GM23338 (cell line): Measurements from ENCODE around the gene ATP5PB. TPM values are rescaled to one million over a fixed set of nuclear protein-coding genes. Genes with fewer than 3 reads are reported as not detected.

Experiments
- ATAC-seq: fragments of 200-7000 bp; cut with Tn5 transposase; 3 replicates; pipeline ENCODE4 v1.9.1; 2020
- DNase-seq: peaks from one replicate; pipeline ENCODE4 v3.0.0-alpha.2; 2015; ENCODE audit warnings: low spot score
- H2AFZ ChIP-seq: fragments of 200-600 bp; sonication (generic); 2 replicates; pipeline ENCODE4 v1.8.0; 2016; ENCODE audit warnings: antibody characterized with exemption, mild to moderate bottlenecking, moderate library complexity
- H3F3A ChIP-seq: fragments of 200-600 bp; sonication (generic); replicated peaks from 2 replicates; pipeline ENCODE4 v1.8.0; 2017; ENCODE audit warnings: antibody characterized with exemption, mixed run types, low read depth
- H3K27ac ChIP-seq: fragments of 200-600 bp; sonication (generic); 2 replicates; pipeline ENCODE4 v1.6.1; 2016; ENCODE audit warnings: low read depth
- H3K27me3 ChIP-seq: fragments of 200-600 bp; sonication (generic); 2 replicates; pipeline ENCODE4 v1.8.0; 2016; ENCODE audit warnings: mild to moderate bottlenecking, mixed run types, moderate library complexity; ENCODE audit not compliant: insufficient read depth
- H3K36me3 ChIP-seq: fragments of 200-600 bp; sonication (generic); 2 replicates; pipeline ENCODE4 v1.8.0; 2016; ENCODE audit warnings: mild to moderate bottlenecking; ENCODE audit not compliant: insufficient read depth
- H3K4me1 ChIP-seq: fragments of 200-600 bp; sonication (generic); 2 replicates; pipeline ENCODE4 v1.8.0; 2016; ENCODE audit warnings: mild to moderate bottlenecking, moderate library complexity; ENCODE audit not compliant: insufficient read depth
- H3K4me2 ChIP-seq: fragments of 200-600 bp; sonication (generic); 2 replicates; pipeline ENCODE4 v1.7.1; 2017; ENCODE audit warnings: mixed run types
- H3K4me3 ChIP-seq: fragments of 200-600 bp; sonication (generic); 2 replicates; pipeline ENCODE4 v1.6.1; 2016; ENCODE audit warnings: mixed run types
- H3K79me2 ChIP-seq: fragments of 200-600 bp; sonication (generic); replicated peaks from 2 replicates; pipeline ENCODE4 v1.8.0; 2017; ENCODE audit warnings: mild to moderate bottlenecking; ENCODE audit not compliant: insufficient read depth
- H3K9me2 ChIP-seq: fragments of 200-600 bp; sonication (generic); 2 replicates; pipeline ENCODE4 v1.8.0; 2017; ENCODE audit not compliant: insufficient read depth
- H4K20me1 ChIP-seq: fragments of 200-600 bp; sonication (generic); replicated peaks from 2 replicates; pipeline ENCODE4 v1.8.0; 2017; ENCODE audit warnings: mild to moderate bottlenecking; ENCODE audit not compliant: insufficient read depth
- H3K27ac Mint-ChIP-seq: 2 replicates; pipeline ENCODE4 v1.8.0; 2020; ENCODE audit warnings: inconsistent platforms, mild to moderate bottlenecking, moderate library complexity, mixed read lengths
- H3K27me3 Mint-ChIP-seq: 3 replicates; pipeline ENCODE4 v1.8.0; 2022; ENCODE audit warnings: low read depth, mild to moderate bottlenecking, moderate library complexity, mixed read lengths, inconsistent platforms; ENCODE audit not compliant: insufficient read depth, poor library complexity
- H3K36me3 Mint-ChIP-seq: 3 replicates; pipeline ENCODE4 v1.8.0; 2021; ENCODE audit warnings: low read depth, mild to moderate bottlenecking, inconsistent platforms, moderate library complexity, mixed read lengths
- H3K4me1 Mint-ChIP-seq: 3 replicates; pipeline ENCODE4 v1.8.0; 2020; ENCODE audit warnings: mild to moderate bottlenecking, inconsistent platforms, mixed read lengths
- H3K4me3 Mint-ChIP-seq: 3 replicates; pipeline ENCODE4 v1.8.0; 2021; ENCODE audit warnings: moderate library complexity, mild to moderate bottlenecking, inconsistent platforms, mixed read lengths
- H3K9me3 Mint-ChIP-seq: 3 replicates; pipeline ENCODE4 v1.8.0; 2020; ENCODE audit warnings: moderate library complexity, mild to moderate bottlenecking, inconsistent platforms, mixed read lengths
- CREB1 ChIP-seq: fragments of 250-450 bp; sonication (Bioruptor Pico); IDR thresholded peaks from 2 replicates; pipeline ENCODE4 v1.5.0; 2020; ENCODE audit warnings: low read depth, mild to moderate bottlenecking, moderate library complexity
- ETS1 ChIP-seq: IDR thresholded peaks from 2 replicates; pipeline ENCODE4 v1.6.1; 2016; ENCODE audit warnings: antibody characterized with exemption
- EZH2 ChIP-seq: fragments of 200-600 bp; sonication (generic); IDR thresholded peaks from one replicate; pipeline ENCODE4 v1.8.0; 2017; ENCODE audit warnings: antibody characterized with exemption, mild to moderate bottlenecking, low read depth; ENCODE audit not compliant: unreplicated experiment
- EZH2phosphoT487 ChIP-seq: fragments of 200-600 bp; sonication (generic); IDR thresholded peaks from one replicate; pipeline ENCODE4 v1.8.1; 2018; ENCODE audit warnings: antibody characterized with exemption; ENCODE audit not compliant: unreplicated experiment
- JUNB ChIP-seq: IDR thresholded peaks from one replicate; pipeline ENCODE4 v1.6.1; 2016; ENCODE audit warnings: antibody characterized with exemption; ENCODE audit not compliant: unreplicated experiment
- NANOG ChIP-seq: IDR thresholded peaks from 2 replicates; pipeline ENCODE4 v1.6.1; 2016; ENCODE audit warnings: antibody characterized with exemption, borderline replicate concordance
- POLR2AphosphoS5 ChIP-seq: IDR thresholded peaks from 2 replicates; pipeline ENCODE4 v1.6.1; 2016; ENCODE audit warnings: antibody characterized with exemption, low read depth
- STAT1 ChIP-seq: IDR thresholded peaks from one replicate; pipeline ENCODE4 v1.6.1; 2016; ENCODE audit warnings: antibody characterized with exemption; ENCODE audit not compliant: unreplicated experiment
- ZNF114 ChIP-seq: fragments of 250-450 bp; sonication (Bioruptor Pico); IDR thresholded peaks from 2 replicates; pipeline ENCODE4 v1.5.0; 2020; ENCODE audit warnings: mild to moderate bottlenecking, moderate library complexity
- ZNF331 ChIP-seq: fragments of 250-450 bp; sonication (Bioruptor Pico); IDR thresholded peaks from 2 replicates; pipeline ENCODE4 v1.5.0; 2020; ENCODE audit warnings: low read depth, mild to moderate bottlenecking, moderate library complexity
- polyA plus RNA-seq: library from polyadenylated mRNA; unstranded; fragments of >200 nt; fragmentation: Nextera tagmentation; extraction: Ambion mirVana; gene quantifications from 2 replicates; pipeline ENCODE4 v1.2.1, GENCODE V29; 2016
- total RNA-seq: library from RNA; depleted of rRNA; stranded (reverse); fragments of >200 nt; shearing (Covaris generic); gene quantifications from 2 replicates; pipeline ENCODE4 v1.2.3, GENCODE V29; 2014
- TF ChIP-seq, protein P1 (sequence below), 2 experiments: fragments of 200-600 bp in 1 of 2; sonication (generic) in 1 of 2; conservative IDR thresholded peaks; 2 replicates each; pipeline versions ENCODE4 v1.5.1 to v1.6.1; 2016 to 2017; ENCODE audit warnings: antibody characterized with exemption in 2 of 2, low read depth in 2 of 2, mild to moderate bottlenecking in 2 of 2, moderate library complexity in 1 of 2
- TF ChIP-seq, protein P2 (sequence below): fragments of 250-450 bp; sonication (Bioruptor Pico); IDR thresholded peaks from 2 replicates; pipeline ENCODE4 v1.5.0; 2020; ENCODE audit warnings: mild to moderate bottlenecking, moderate library complexity
- TF ChIP-seq, protein P3 (sequence below): IDR thresholded peaks from one replicate; pipeline ENCODE4 v1.6.1; 2018; ENCODE audit warnings: antibody characterized with exemption; ENCODE audit not compliant: unreplicated experiment

The ATP5PB gene
- total and polyA plus RNA-seq, 2 experiments from 2014 or later, result 279 to 300 TPM

DNA sequence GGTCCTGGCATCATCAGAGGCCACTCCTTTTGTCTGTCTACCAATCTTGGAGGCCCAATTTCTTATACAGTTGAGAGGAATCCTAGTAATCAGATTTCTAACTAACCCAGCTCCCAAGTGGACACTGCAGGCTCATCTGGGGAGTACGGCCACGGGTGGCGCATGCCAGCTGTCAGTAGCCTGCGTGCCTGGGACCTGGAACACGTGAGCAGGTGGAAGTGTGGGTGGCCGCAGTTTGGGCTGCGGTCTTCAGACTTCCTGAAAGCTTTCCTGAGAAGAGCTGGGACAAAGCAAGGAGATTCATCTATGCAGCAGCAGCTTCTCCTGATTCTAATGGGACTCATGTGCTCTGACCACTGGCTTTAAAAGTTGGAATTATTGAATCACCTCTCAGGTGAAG is 41.8 kb downstream of the ATP5PB start:
- no peak overlapping the region for H3K27ac Mint-ChIP-seq
- no peaks in the 10 kb centered on the region for H4K20me1 ChIP-seq
- H3K4me2 ChIP-seq, result no peak overlapping the region
- peaks cover 3% of the 10 kb centered on the region; the same call in 2 of the 3 replicates for H3K9me3 Mint-ChIP-seq
- no peaks in the 10 kb centered on the region for H3K36me3 ChIP-seq
- H3K27me3 Mint-ChIP-seq, result peaks cover 3% of the 10 kb centered on the region
- no peak overlapping the region for H3K4me3 Mint-ChIP-seq
- H3K79me2 ChIP-seq, result no peaks in the 10 kb centered on the region
- no peak for ATAC-seq
- H3K4me3 ChIP-seq, result no peak overlapping the region
- DNase-seq, result no peak
- H3K27me3 ChIP-seq, result no peaks in the 10 kb centered on the region
- H3K27ac ChIP-seq, result no peak overlapping the region
- H3K4me1 Mint-ChIP-seq, result peaks cover 5% of the 10 kb centered on the region; the same call in 2 of the 3 replicates
- H3K4me1 ChIP-seq, result no peaks in the 10 kb centered on the region
- no peaks in the 10 kb centered on the region for H3K36me3 Mint-ChIP-seq
- no peak overlapping the region; the same call in 1 of the 2 replicates for H2AFZ ChIP-seq
- peaks cover 5% of the 10 kb centered on the region; the same call in 1 of the 2 replicates for H3K9me2 ChIP-seq
- TF ChIP-seq EZH2, result no peak
- no peak for TF ChIP-seq NANOG
- TF ChIP-seq POLR2AphosphoS5, result no peak
- TF ChIP-seq, protein P1, sequence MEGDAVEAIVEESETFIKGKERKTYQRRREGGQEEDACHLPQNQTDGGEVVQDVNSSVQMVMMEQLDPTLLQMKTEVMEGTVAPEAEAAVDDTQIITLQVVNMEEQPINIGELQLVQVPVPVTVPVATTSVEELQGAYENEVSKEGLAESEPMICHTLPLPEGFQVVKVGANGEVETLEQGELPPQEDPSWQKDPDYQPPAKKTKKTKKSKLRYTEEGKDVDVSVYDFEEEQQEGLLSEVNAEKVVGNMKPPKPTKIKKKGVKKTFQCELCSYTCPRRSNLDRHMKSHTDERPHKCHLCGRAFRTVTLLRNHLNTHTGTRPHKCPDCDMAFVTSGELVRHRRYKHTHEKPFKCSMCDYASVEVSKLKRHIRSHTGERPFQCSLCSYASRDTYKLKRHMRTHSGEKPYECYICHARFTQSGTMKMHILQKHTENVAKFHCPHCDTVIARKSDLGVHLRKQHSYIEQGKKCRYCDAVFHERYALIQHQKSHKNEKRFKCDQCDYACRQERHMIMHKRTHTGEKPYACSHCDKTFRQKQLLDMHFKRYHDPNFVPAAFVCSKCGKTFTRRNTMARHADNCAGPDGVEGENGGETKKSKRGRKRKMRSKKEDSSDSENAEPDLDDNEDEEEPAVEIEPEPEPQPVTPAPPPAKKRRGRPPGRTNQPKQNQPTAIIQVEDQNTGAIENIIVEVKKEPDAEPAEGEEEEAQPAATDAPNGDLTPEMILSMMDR (conservative IDR thresholded peaks at IDR 0.05; ENCODE audit: low read depth in 2 of 2), result no peak
- TF ChIP-seq, protein P2, sequence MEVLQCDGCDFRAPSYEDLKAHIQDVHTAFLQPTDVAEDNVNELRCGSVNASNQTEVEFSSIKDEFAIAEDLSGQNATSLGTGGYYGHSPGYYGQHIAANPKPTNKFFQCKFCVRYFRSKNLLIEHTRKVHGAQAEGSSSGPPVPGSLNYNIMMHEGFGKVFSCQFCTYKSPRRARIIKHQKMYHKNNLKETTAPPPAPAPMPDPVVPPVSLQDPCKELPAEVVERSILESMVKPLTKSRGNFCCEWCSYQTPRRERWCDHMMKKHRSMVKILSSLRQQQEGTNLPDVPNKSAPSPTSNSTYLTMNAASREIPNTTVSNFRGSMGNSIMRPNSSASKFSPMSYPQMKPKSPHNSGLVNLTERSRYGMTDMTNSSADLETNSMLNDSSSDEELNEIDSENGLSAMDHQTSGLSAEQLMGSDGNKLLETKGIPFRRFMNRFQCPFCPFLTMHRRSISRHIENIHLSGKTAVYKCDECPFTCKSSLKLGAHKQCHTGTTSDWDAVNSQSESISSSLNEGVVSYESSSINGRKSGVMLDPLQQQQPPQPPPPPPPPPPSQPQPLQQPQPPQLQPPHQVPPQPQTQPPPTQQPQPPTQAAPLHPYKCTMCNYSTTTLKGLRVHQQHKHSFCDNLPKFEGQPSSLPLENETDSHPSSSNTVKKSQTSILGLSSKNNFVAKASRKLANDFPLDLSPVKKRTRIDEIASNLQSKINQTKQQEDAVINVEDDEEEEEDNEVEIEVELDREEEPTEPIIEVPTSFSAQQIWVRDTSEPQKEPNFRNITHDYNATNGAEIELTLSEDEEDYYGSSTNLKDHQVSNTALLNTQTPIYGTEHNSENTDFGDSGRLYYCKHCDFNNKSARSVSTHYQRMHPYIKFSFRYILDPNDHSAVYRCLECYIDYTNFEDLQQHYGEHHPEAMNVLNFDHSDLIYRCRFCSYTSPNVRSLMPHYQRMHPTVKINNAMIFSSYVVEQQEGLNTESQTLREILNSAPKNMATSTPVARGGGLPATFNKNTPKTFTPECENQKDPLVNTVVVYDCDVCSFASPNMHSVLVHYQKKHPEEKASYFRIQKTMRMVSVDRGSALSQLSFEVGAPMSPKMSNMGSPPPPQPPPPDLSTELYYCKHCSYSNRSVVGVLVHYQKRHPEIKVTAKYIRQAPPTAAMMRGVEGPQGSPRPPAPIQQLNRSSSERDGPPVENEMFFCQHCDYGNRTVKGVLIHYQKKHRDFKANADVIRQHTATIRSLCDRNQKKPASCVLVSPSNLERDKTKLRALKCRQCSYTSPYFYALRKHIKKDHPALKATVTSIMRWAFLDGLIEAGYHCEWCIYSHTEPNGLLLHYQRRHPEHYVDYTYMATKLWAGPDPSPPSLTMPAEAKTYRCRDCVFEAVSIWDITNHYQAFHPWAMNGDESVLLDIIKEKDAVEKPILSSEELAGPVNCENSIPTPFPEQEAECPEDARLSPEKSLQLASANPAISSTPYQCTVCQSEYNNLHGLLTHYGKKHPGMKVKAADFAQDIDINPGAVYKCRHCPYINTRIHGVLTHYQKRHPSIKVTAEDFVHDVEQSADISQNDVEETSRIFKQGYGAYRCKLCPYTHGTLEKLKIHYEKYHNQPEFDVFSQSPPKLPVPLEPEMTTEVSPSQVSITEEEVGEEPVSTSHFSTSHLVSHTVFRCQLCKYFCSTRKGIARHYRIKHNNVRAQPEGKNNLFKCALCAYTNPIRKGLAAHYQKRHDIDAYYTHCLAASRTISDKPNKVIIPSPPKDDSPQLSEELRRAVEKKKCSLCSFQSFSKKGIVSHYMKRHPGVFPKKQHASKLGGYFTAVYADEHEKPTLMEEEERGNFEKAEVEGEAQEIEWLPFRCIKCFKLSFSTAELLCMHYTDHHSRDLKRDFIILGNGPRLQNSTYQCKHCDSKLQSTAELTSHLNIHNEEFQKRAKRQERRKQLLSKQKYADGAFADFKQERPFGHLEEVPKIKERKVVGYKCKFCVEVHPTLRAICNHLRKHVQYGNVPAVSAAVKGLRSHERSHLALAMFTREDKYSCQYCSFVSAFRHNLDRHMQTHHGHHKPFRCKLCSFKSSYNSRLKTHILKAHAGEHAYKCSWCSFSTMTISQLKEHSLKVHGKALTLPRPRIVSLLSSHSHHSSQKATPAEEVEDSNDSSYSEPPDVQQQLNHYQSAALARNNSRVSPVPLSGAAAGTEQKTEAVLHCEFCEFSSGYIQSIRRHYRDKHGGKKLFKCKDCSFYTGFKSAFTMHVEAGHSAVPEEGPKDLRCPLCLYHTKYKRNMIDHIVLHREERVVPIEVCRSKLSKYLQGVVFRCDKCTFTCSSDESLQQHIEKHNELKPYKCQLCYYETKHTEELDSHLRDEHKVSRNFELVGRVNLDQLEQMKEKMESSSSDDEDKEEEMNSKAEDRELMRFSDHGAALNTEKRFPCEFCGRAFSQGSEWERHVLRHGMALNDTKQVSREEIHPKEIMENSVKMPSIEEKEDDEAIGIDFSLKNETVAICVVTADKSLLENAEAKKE (CRISPR knock-in tag), result no peak
- TF ChIP-seq CREB1 (CRISPR knock-in tag), result no peak
- no peak for TF ChIP-seq STAT1
- no peak for TF ChIP-seq ZNF331 (CRISPR knock-in tag)
- no peak for TF ChIP-seq EZH2phosphoT487
- TF ChIP-seq ETS1, result no peak
- no peak for TF ChIP-seq JUNB
- TF ChIP-seq, protein P3, sequence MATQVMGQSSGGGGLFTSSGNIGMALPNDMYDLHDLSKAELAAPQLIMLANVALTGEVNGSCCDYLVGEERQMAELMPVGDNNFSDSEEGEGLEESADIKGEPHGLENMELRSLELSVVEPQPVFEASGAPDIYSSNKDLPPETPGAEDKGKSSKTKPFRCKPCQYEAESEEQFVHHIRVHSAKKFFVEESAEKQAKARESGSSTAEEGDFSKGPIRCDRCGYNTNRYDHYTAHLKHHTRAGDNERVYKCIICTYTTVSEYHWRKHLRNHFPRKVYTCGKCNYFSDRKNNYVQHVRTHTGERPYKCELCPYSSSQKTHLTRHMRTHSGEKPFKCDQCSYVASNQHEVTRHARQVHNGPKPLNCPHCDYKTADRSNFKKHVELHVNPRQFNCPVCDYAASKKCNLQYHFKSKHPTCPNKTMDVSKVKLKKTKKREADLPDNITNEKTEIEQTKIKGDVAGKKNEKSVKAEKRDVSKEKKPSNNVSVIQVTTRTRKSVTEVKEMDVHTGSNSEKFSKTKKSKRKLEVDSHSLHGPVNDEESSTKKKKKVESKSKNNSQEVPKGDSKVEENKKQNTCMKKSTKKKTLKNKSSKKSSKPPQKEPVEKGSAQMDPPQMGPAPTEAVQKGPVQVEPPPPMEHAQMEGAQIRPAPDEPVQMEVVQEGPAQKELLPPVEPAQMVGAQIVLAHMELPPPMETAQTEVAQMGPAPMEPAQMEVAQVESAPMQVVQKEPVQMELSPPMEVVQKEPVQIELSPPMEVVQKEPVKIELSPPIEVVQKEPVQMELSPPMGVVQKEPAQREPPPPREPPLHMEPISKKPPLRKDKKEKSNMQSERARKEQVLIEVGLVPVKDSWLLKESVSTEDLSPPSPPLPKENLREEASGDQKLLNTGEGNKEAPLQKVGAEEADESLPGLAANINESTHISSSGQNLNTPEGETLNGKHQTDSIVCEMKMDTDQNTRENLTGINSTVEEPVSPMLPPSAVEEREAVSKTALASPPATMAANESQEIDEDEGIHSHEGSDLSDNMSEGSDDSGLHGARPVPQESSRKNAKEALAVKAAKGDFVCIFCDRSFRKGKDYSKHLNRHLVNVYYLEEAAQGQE, result no peak
- TF ChIP-seq ZNF114 (CRISPR knock-in tag), result no peak
- H3F3A ChIP-seq, result no peaks in the 10 kb centered on the region
